Astrocyte (in vitro differentiated cells and primary cell): ENCODE measurements around the gene CD99. TPM values are rescaled to one million over a fixed set of nuclear protein-coding genes. Genes with fewer than 3 reads are reported as not detected.

Experiments
- DNase-seq: peaks from one replicate; pipeline ENCODE4 v3.0.0-alpha.2; 2010; ENCODE audit warnings: low read depth
- FAIRE-seq: peaks from 2 replicates; lab custom pipeline; 2011; peaks lifted over from hg19 to GRCh38; lab: Jason Lieb, UNC
- H2AFZ ChIP-seq: 2 replicates; pipeline ENCODE4 v1.6.0; 2012; ENCODE audit warnings: low read depth, low read length, inconsistent platforms
- H3K27ac ChIP-seq: 2 replicates; pipeline ENCODE4 v1.5.1; 2011; ENCODE audit warnings: low read depth, low read length, inconsistent platforms
- H3K27me3 ChIP-seq: 2 replicates; pipeline ENCODE4 v1.6.0; 2011; ENCODE audit warnings: low read length, inconsistent platforms; ENCODE audit not compliant: insufficient read depth
- H3K36me3 ChIP-seq: 2 replicates; pipeline ENCODE4 v1.5.1; 2011; ENCODE audit warnings: low read length, inconsistent platforms; ENCODE audit not compliant: insufficient read depth
- H3K4me1 ChIP-seq: 2 replicates; pipeline ENCODE4 v1.5.1; 2011; ENCODE audit warnings: low read length, inconsistent platforms; ENCODE audit not compliant: insufficient read depth
- H3K4me2 ChIP-seq: 2 replicates; pipeline ENCODE4 v1.6.0; 2012; ENCODE audit warnings: low read length, inconsistent platforms
- H3K4me3 ChIP-seq: 2 replicates; pipeline ENCODE4 v1.5.1; 2011; ENCODE audit warnings: low read depth, mild to moderate bottlenecking, low read length, inconsistent platforms; ENCODE audit not compliant: insufficient read depth
- H3K79me2 ChIP-seq: 2 replicates; pipeline ENCODE4 v1.6.0; 2012; ENCODE audit warnings: mild to moderate bottlenecking, low read length, inconsistent platforms; ENCODE audit not compliant: insufficient read depth
- H3K9ac ChIP-seq: 2 replicates; pipeline ENCODE4 v1.6.0; 2012; ENCODE audit warnings: mild to moderate bottlenecking, low read length, inconsistent platforms
- H3K9me3 ChIP-seq: 2 replicates; pipeline ENCODE4 v1.5.1; 2012; ENCODE audit warnings: low read depth, mild to moderate bottlenecking, low read length, inconsistent platforms; ENCODE audit not compliant: insufficient read depth
- H4K20me1 ChIP-seq: 2 replicates; pipeline ENCODE4 v1.6.0; 2012; ENCODE audit warnings: low read length, inconsistent platforms; ENCODE audit not compliant: insufficient read depth
- H3K27ac Mint-ChIP-seq: one replicate; pipeline ENCODE4 v1.8.0; 2021; ENCODE audit warnings: mild to moderate bottlenecking, mixed read lengths; ENCODE audit not compliant: unreplicated experiment
- H3K27me3 Mint-ChIP-seq: one replicate; pipeline ENCODE4 v1.8.0; 2021; ENCODE audit warnings: low read depth, mixed read lengths; ENCODE audit not compliant: unreplicated experiment
- H3K36me3 Mint-ChIP-seq: one replicate; pipeline ENCODE4 v1.8.0; 2021; ENCODE audit warnings: low read depth, mixed read lengths; ENCODE audit not compliant: unreplicated experiment
- H3K4me1 Mint-ChIP-seq: one replicate; pipeline ENCODE4 v1.8.0; 2021; ENCODE audit warnings: low read depth, mixed read lengths; ENCODE audit not compliant: unreplicated experiment
- H3K4me3 Mint-ChIP-seq: one replicate; pipeline ENCODE4 v1.8.0; 2021; ENCODE audit warnings: mild to moderate bottlenecking, moderate library complexity, mixed read lengths; ENCODE audit not compliant: unreplicated experiment
- H3K9me3 Mint-ChIP-seq: one replicate; pipeline ENCODE4 v1.8.0; 2021; ENCODE audit warnings: mild to moderate bottlenecking, mixed read lengths; ENCODE audit not compliant: unreplicated experiment
- CTCF ChIP-seq: IDR thresholded peaks from 2 replicates; pipeline ENCODE4 v1.5.1; 2011; ENCODE audit warnings: low read depth, mild to moderate bottlenecking, inconsistent platforms, low read length, moderate library complexity; ENCODE audit not compliant: insufficient read depth
- EZH2 ChIP-seq: IDR thresholded peaks from 2 replicates; pipeline ENCODE4 v1.6.1; 2012; ENCODE audit warnings: mild to moderate bottlenecking, low read length, inconsistent platforms; ENCODE audit not compliant: insufficient read depth
- total RNA-seq: library from RNA; stranded (reverse); gene quantifications from 2 replicates; pipeline ENCODE4 v1.2.1, GENCODE V29; 2021

The CD99 gene
- total RNA-seq, 1 donor from 2014 or later, result 448 TPM

GRCh38 chrX:2703991-2704369, 12.9 kb downstream of the CD99 start:
- Histone ChIP-seq H3K79me2 (peaks cover 99% of the 10 kb centered on the region), H3K4me3 (peak overlapping the region; percentile 32), H3K27ac (peak overlapping the region; percentile 72), H3K4me1 (peaks cover 50% of the 10 kb centered on the region), H4K20me1 (peaks cover 92% of the 10 kb centered on the region), H3K9ac (peak overlapping the region; percentile 75), H2AFZ (no peak overlapping the region), H3K27me3 (no peaks in the 10 kb centered on the region), H3K9me3 (no peaks in the 10 kb centered on the region), H3K4me2 (peak overlapping the region; percentile 85), H3K36me3 (no peaks in the 10 kb centered on the region)
- H3K27me3 Mint-ChIP-seq, result no peaks in the 10 kb centered on the region
- peaks cover 3% of the 10 kb centered on the region for H3K9me3 Mint-ChIP-seq
- H3K4me3 Mint-ChIP-seq, result no peak overlapping the region
- peaks cover 31% of the 10 kb centered on the region for H3K4me1 Mint-ChIP-seq
- peak overlapping the region; percentile 31 for H3K27ac Mint-ChIP-seq
- FAIRE-seq (no peak), DNase-seq (peak; percentile 76)
- peaks cover 16% of the 10 kb centered on the region for H3K36me3 Mint-ChIP-seq
- TF ChIP-seq CTCF (peak; percentile 29), EZH2 (no peak)

- Mint-ChIP-seq H3K27ac (peak overlapping the region; percentile 42), H3K4me1 (peaks cover 42% of the 10 kb centered on the region), H3K4me3 (no peak overlapping the region), H3K9me3 (peaks cover 3% of the 10 kb centered on the region), H3K36me3 (peaks cover 7% of the 10 kb centered on the region), H3K27me3 (no peaks in the 10 kb centered on the region)
- Histone ChIP-seq H3K4me1 (peaks cover 62% of the 10 kb centered on the region), H3K36me3 (peaks cover 2% of the 10 kb centered on the region), H3K4me3 (no peak overlapping the region), H3K9ac (peak overlapping the region; percentile 26), H3K4me2 (peak overlapping the region; percentile 85), H4K20me1 (peaks cover 93% of the 10 kb centered on the region), H3K79me2 (peaks cover 97% of the 10 kb centered on the region), H3K27ac (peak overlapping the region; percentile 72), H2AFZ (no peak overlapping the region), H3K9me3 (no peaks in the 10 kb centered on the region), H3K27me3 (no peaks in the 10 kb centered on the region)
- TF ChIP-seq CTCF (no peak), EZH2 (no peak)
- FAIRE-seq, result no peak
- peak; percentile 49 for DNase-seq
Observed at GRCh38 chrX:2705046-2705832, 14.1 kb downstream of the CD99 start.

GRCh38 chrX:2707334-2707760, 16.3 kb downstream of the CD99 start:
- peaks cover 69% of the 10 kb centered on the region for H3K4me1 ChIP-seq
- DNase-seq (peak; percentile 70), FAIRE-seq (no peak)
- peak overlapping the region; percentile 52 for H3K4me3 Mint-ChIP-seq
- H3K9ac ChIP-seq, result peak overlapping the region; percentile 57
- no peak overlapping the region for H2AFZ ChIP-seq
- no peaks in the 10 kb centered on the region for H3K27me3 Mint-ChIP-seq
- H3K27ac Mint-ChIP-seq, result peak overlapping the region; percentile 87
- H3K4me1 Mint-ChIP-seq, result peaks cover 48% of the 10 kb centered on the region
- peak overlapping the region; percentile 66 for H3K4me2 ChIP-seq
- peaks cover 92% of the 10 kb centered on the region for H3K79me2 ChIP-seq
- H3K36me3 ChIP-seq, result peaks cover 5% of the 10 kb centered on the region
- no peak for TF ChIP-seq CTCF
- no peak for TF ChIP-seq EZH2
- H3K4me3 ChIP-seq, result no peak overlapping the region
- no peaks in the 10 kb centered on the region for H3K9me3 Mint-ChIP-seq
- peaks cover 86% of the 10 kb centered on the region for H4K20me1 ChIP-seq
- H3K9me3 ChIP-seq, result no peaks in the 10 kb centered on the region
- H3K27me3 ChIP-seq, result no peaks in the 10 kb centered on the region
- no peaks in the 10 kb centered on the region for H3K36me3 Mint-ChIP-seq
- peak overlapping the region; percentile 66 for H3K27ac ChIP-seq
